IPS DF 19.7 (cell line): ENCODE measurements around the gene LHFPL6.

Source experiments
- DNase-seq: peaks from one replicate; pipeline ENCODE4 v3.0.0-alpha.2; 2013; ENCODE audit warnings: low read depth, low spot score

Gene LHFPL6

GRCh38 chr13:39389013-39389412 lies 214.0 kb downstream of the LHFPL6 start:
- no peak for DNase-seq

- DNase-seq = peak; percentile 88
These were observed 217.3 kb downstream of the LHFPL6 start for GRCh38 chr13:39385621-39386231.

GRCh38 chr13:39385154-39385553 lies 217.8 kb downstream of the LHFPL6 start:
- DNase-seq = no peak

- DNase-seq = no peak
These were observed 221.5 kb downstream of the LHFPL6 start for GRCh38 chr13:39381456-39381855.

GRCh38 chr13:39379667-39380655 lies 223.0 kb downstream of the LHFPL6 start:
- no peak for DNase-seq

- DNase-seq = no peak
These were observed 223.9 kb downstream of the LHFPL6 start for GRCh38 chr13:39379118-39379517.

GRCh38 chr13:39378306-39378705 lies 224.7 kb downstream of the LHFPL6 start:
- DNase-seq = no peak

- DNase-seq = no peak
These were observed 225.3 kb downstream of the LHFPL6 start for GRCh38 chr13:39377699-39378098.

- DNase-seq = no peak
These were observed 226.9 kb downstream of the LHFPL6 start for GRCh38 chr13:39376076-39376475.

- no peak for DNase-seq
These were observed 227.4 kb downstream of the LHFPL6 start for GRCh38 chr13:39375601-39376000.

- DNase-seq = no peak
These were observed 228.2 kb downstream of the LHFPL6 start for GRCh38 chr13:39374741-39375189.

- no peak for DNase-seq
These were observed 229.8 kb downstream of the LHFPL6 start for GRCh38 chr13:39373145-39373544.

GRCh38 chr13:39371706-39372105 lies 231.3 kb downstream of the LHFPL6 start:
- DNase-seq = no peak

- DNase-seq = no peak
These were observed 232.4 kb downstream of the LHFPL6 start for GRCh38 chr13:39370554-39370953.

- DNase-seq = no peak
These were observed 232.9 kb downstream of the LHFPL6 start for GRCh38 chr13:39370048-39370447.

- no peak for DNase-seq
These were observed 233.7 kb downstream of the LHFPL6 start for GRCh38 chr13:39369161-39369890.

GRCh38 chr13:39365879-39366278 lies 237.1 kb downstream of the LHFPL6 start:
- no peak for DNase-seq

GRCh38 chr13:39364947-39365468 lies 238.0 kb downstream of the LHFPL6 start:
- no peak for DNase-seq

- no peak for DNase-seq
These were observed 239.6 kb downstream of the LHFPL6 start for GRCh38 chr13:39363382-39363772.

GRCh38 chr13:39362652-39363381 lies 240.2 kb downstream of the LHFPL6 start:
- DNase-seq = no peak

GRCh38 chr13:39353988-39354387 lies 249.0 kb downstream of the LHFPL6 start:
- no peak for DNase-seq
